Measurements from ENCODE around the gene VWA2. TPM values are rescaled to one million over a fixed set of nuclear protein-coding genes. Genes with fewer than 3 reads are reported as not detected.

VWA2 gene
- total RNA-seq, 1 experiment from 2014 or later, result not detected

- DNase-seq (ENCODE audit: low read depth, low spot score), result no peak
- H3K4me1 ChIP-seq (ENCODE audit: control insufficient read depth in 1 of 2, insufficient read depth in 2 of 2, low read length in 2 of 2), result no peaks in the 10 kb centered on the region
- no TSS peak for BruUV-seq (replicated peaks)
- ChIA-PET CTCF (interaction anchor here (0.6 to 1.2 kb wide), 2 partner anchors 26 to 82 kb away, joined by 5 to 6 read pairs; no protein-coding TSS in a partner anchor), RAD21 (ENCODE audit: low non-redundant PET in 1 of 2, low total read pairs in 2 of 2, uncharacterized antibody in 2 of 2, unreplicated experiment in 2 of 2) (interaction anchor here (0.6 to 1.0 kb wide), 2 partner anchors 25 to 26 kb away, joined by 3 to 4 read pairs; no protein-coding TSS in a partner anchor), POLR2A (no interaction called here)
- no peak overlapping the region for H3K9ac ChIP-seq (ENCODE audit: low read length)
- TF ChIP-seq TCF7L2 (IDR thresholded peaks at IDR 0.05; ENCODE audit: borderline replicate concordance, extremely low read depth, insufficient read depth, insufficient read length) (no peak), YY1 (IDR thresholded peaks at IDR 0.05; ENCODE audit: extremely low read depth, insufficient replicate concordance, low read depth, low read length) (no peak), EGR1 (IDR thresholded peaks at IDR 0.05; ENCODE audit: low read depth) (no peak), SP1 (IDR thresholded peaks at IDR 0.05; ENCODE audit: low read depth) (no peak), ZFX (IDR thresholded peaks at IDR 0.05) (no peak), ATF3 (IDR thresholded peaks at IDR 0.05) (no peak), CEBPB (IDR thresholded peaks at IDR 0.05; ENCODE audit: low read depth) (no peak), POLR2AphosphoS5 (IDR thresholded peaks at IDR 0.05; ENCODE audit: low read depth, low read length) (no peak), EZH2phosphoT487 (IDR thresholded peaks at IDR 0.05; ENCODE audit: borderline replicate concordance) (no peak), EZH2 (IDR thresholded peaks at IDR 0.05) (no peak), ZNF274 (IDR thresholded peaks at IDR 0.05; ENCODE audit: low read depth, low read length) (no peak)
- H3K36me3 ChIP-seq (ENCODE audit: control insufficient read depth in 1 of 2, insufficient read depth in 2 of 2, low read length in 2 of 2), result no peaks in the 10 kb centered on the region
- H3K4me2 ChIP-seq (ENCODE audit: low read length), result no peak overlapping the region
- no peak overlapping the region for H2AFZ ChIP-seq (ENCODE audit: low read depth, low read length, poor library complexity, severe bottlenecking)
- intact Hi-C loops (cut with micrococcal nuclease), result no loop called here
- no peaks in the 10 kb centered on the region for H3K79me2 ChIP-seq (ENCODE audit: insufficient read depth, low read length)
- H3K4me3 ChIP-seq (replicated peaks in 1 of 2; ENCODE audit: low read depth in 1 of 2, low read length in 2 of 2), result no peak overlapping the region
- H4K20me1 ChIP-seq (ENCODE audit: insufficient read depth), result no peaks in the 10 kb centered on the region
- no peak overlapping the region for H3K27ac ChIP-seq (ENCODE audit: low read depth, low read length)
- peak; percentile 12; the same call in 1 of the 2 replicates for ATAC-seq
- no peaks in the 10 kb centered on the region for H3K9me3 ChIP-seq (ENCODE audit: control insufficient read depth in 1 of 2, insufficient read depth in 1 of 2, low read depth in 1 of 2, low read length in 2 of 2)
- peaks cover 7% of the 10 kb centered on the region for H3K27me3 ChIP-seq (ENCODE audit: insufficient read depth, low read length)
- H3K9me2 ChIP-seq (ENCODE audit: insufficient read depth), result no peaks in the 10 kb centered on the region
Measured at GRCh38 chr10:114278140-114278883, 39.3 kb downstream of the VWA2 start.

Measured in HCT116 (cell line).